ENCODE measurements around the gene TMPRSS9. TPM values are rescaled to one million over a fixed set of nuclear protein-coding genes. Genes with fewer than 3 reads are reported as not detected.
"Not testable (repeated sequence)": the region's sequence is repeated elsewhere in the genome, so short reads cannot be mapped to it uniquely, and the experiment has no call there.

The TMPRSS9 gene
- total and polyA plus RNA-seq, 8 donors, result 0.09 to 0.84 (median 0.58) TPM

GRCh38 chr19:2391118-2391725, 31.2 kb downstream of the TMPRSS9 start:
- Histone ChIP-seq H3K9me3 (no peaks in the 10 kb centered on the region), H3K27me3 (no peaks in the 10 kb centered on the region), H3K4me3 (no peak overlapping the region), H3K27ac (no peak overlapping the region), H3K4me1 (no peaks in the 10 kb centered on the region), H3K36me3 (no peaks in the 10 kb centered on the region)
- intact Hi-C loops (cut with DNase I), result loop anchor here in 1 of 3 donors (5.0 kb wide), 1 partner anchor 114 kb away; no protein-coding TSS in a partner anchor
- ATAC-seq (peak; percentile 68 to 92 (median 86)), DNase-seq (peak in 3 of 6 donors; percentile 24 to 52 (median 31)), FAIRE-seq (no peak)
- peak; percentile 39 to 74 (median 56) for TF ChIP-seq CTCF (IDR thresholded peaks at IDR 0.05)
- 4 to 5% methylated on average over 10 of the region's 10 CpGs for WGBS, 2 donors

GRCh38 chr19:2392366-2392765, 32.3 kb downstream of the TMPRSS9 start:
- FAIRE-seq (no peak), DNase-seq (no peak), ATAC-seq (no peak)
- Histone ChIP-seq H3K4me1 (no peaks in the 10 kb centered on the region), H3K9me3 (no peaks in the 10 kb centered on the region), H3K27ac (no peak overlapping the region), H3K4me3 (no peak overlapping the region), H3K27me3 (no peaks in the 10 kb centered on the region), H3K36me3 (no peaks in the 10 kb centered on the region)
- intact Hi-C loops (cut with DNase I), result loop anchor here in 1 of 3 donors (5.0 kb wide), 1 partner anchor 115 kb away; no protein-coding TSS in a partner anchor
- WGBS, 2 donors, result 44 to 49% methylated on average over 7 of the region's 7 CpGs
- TF ChIP-seq CTCF (IDR thresholded peaks at IDR 0.05), result no peak

- not testable (repeated sequence) for ATAC-seq, H3K36me3 ChIP-seq, H3K27me3 ChIP-seq, H3K27ac ChIP-seq, DNase-seq, H3K4me3 ChIP-seq, FAIRE-seq, H3K9me3 ChIP-seq, H3K4me1 ChIP-seq
- intact Hi-C loops (cut with DNase I), result loop anchor here in 1 of 3 donors (5.0 kb wide), 1 partner anchor 116 kb away; no protein-coding TSS in a partner anchor
- 55 to 56% methylated on average over 8 of the region's 8 CpGs for WGBS, 2 donors
Observed at GRCh38 chr19:2392899-2393298, 32.8 kb downstream of the TMPRSS9 start.

- ATAC-seq, result no peak
- Histone ChIP-seq H3K4me1 (no peaks in the 10 kb centered on the region), H3K36me3 (no peaks in the 10 kb centered on the region), H3K27me3 (no peaks in the 10 kb centered on the region), H3K27ac (no peak overlapping the region), H3K4me3 (no peak overlapping the region), H3K9me3 (no peaks in the 10 kb centered on the region)
- no peak for FAIRE-seq
- DNase-seq, result no peak
- intact Hi-C loops (cut with DNase I), result loop anchor here in 1 of 3 donors (5.0 kb wide), 1 partner anchor 117 kb away; no protein-coding TSS in a partner anchor
- no peak for TF ChIP-seq CTCF (IDR thresholded peaks at IDR 0.05)
- 66 to 74% methylated on average over 8 of the region's 8 CpGs for WGBS, 2 donors
Observed at GRCh38 chr19:2394054-2394441, 34.0 kb downstream of the TMPRSS9 start.

- H3K27ac ChIP-seq, result no peak overlapping the region
- FAIRE-seq (no peak), ATAC-seq (peak in 2 of 4 donors; percentile 39 to 52), DNase-seq (no peak)
- no peaks in the 10 kb centered on the region for H3K36me3 ChIP-seq
- no peak overlapping the region for H3K4me3 ChIP-seq
- TF ChIP-seq CTCF (IDR thresholded peaks at IDR 0.05), result no peak
- intact Hi-C loops (cut with DNase I), result loop anchor here in 1 of 3 donors (5.0 kb wide), 1 partner anchor 117 kb away; no protein-coding TSS in a partner anchor
- H3K27me3 ChIP-seq, result no peaks in the 10 kb centered on the region
- WGBS, 2 donors, result 52 to 63% methylated on average over 27 of the region's 27 CpGs
- no peaks in the 10 kb centered on the region for H3K4me1 ChIP-seq
- no peaks in the 10 kb centered on the region for H3K9me3 ChIP-seq
Observed at GRCh38 chr19:2394442-2395292, 34.6 kb downstream of the TMPRSS9 start.

GRCh38 chr19:2395293-2395829, 35.3 kb downstream of the TMPRSS9 start:
- H3K36me3 ChIP-seq; H3K4me1 ChIP-seq; FAIRE-seq; ATAC-seq; H3K27ac ChIP-seq; intact Hi-C loops (cut with DNase I); DNase-seq; H3K27me3 ChIP-seq; H3K9me3 ChIP-seq; H3K4me3 ChIP-seq: not testable (repeated sequence)
- 81 to 86% methylated on average over 18 of the region's 18 CpGs for WGBS, 2 donors

GRCh38 chr19:2397173-2397572, 37.1 kb downstream of the TMPRSS9 start:
- H3K4me1 ChIP-seq; FAIRE-seq; intact Hi-C loops (cut with DNase I); H3K36me3 ChIP-seq; H3K4me3 ChIP-seq; DNase-seq; H3K9me3 ChIP-seq; ATAC-seq; H3K27me3 ChIP-seq; H3K27ac ChIP-seq: not testable (repeated sequence)
- 81 to 91% methylated on average over 7 of the region's 7 CpGs for WGBS, 2 donors

Measured in pancreas (tissue), 10 donors.